Left ventricle myocardium superior (tissue), 1 donor: ENCODE results near the gene CERS3. TPM values are rescaled to one million over a fixed set of nuclear protein-coding genes. Genes with fewer than 3 reads are reported as not detected.

Experiments used
- ATAC-seq: fragments of 200-7000 bp; cut with Tn5 transposase; one replicate; pipeline ENCODE4 v1.9.1; 2020; ENCODE audit warnings: mild to moderate bottlenecking, moderate library complexity
- DNase-seq: peaks from one replicate; pipeline ENCODE4 v3.0.0-alpha.2; 2020
- intact Hi-C: fragments of 100-400 bp; cut with micrococcal nuclease; formaldehyde crosslinking; loops from one replicate; pipeline ENCODE4 v1.11.0; 2022
- long read RNA-seq: library from polyadenylated mRNA; unstranded; transcript quantifications from one replicate; pipeline ENCODE4 v2.0.0, GENCODE V29; 2021
- total RNA-seq: library from RNA; stranded (reverse); fragmentation: NEBNext Ultra II Directional; extraction: Animal tissue kit (Norgen Biotek cat#: 25700); gene quantifications from one replicate; pipeline ENCODE4 v1.2.1, GENCODE V29; 2021
- donor health status: DM: no; HTN: yes; CAD: no; lungs with severe emphysema.

CERS3 gene
- total RNA-seq: not detected
- long read RNA-seq: 0 reads

DNA sequence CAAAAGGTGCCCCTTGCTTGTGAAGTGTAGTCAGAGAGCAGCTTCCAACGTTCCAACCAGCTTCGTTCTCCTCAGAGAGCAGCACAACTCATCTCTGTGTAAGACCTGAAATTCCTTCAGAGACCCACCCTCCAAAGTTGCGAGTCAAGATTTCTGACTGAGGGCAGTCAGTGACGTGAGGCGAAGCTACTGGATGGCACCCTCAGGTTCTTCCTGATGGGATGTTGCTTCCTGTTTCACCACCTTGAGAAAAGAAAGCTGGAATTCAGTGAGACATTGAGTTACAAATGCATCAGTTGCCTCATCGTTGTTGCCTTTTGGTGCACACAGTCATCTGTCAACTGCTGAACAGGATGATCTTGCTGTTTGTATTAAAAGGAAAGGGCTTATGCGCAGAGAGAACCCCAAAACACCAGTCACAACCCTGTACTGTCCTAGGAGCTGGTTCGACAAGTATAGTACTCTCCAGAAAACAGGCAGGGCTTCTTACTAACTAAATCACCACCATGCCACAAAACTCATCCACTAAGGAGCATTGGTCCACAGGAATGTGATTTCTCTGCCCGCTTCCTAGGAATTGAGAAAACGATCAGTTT, at the start of gene CERS3:
CERS3 (minus strand) TSS at position 118 of the 596 bp plus-strand sequence. CDS start 27,101 bp downstream, outside the sequence.
- intact Hi-C loops: no loop called here
- DNase-seq: no peak
- ATAC-seq: no peak

- intact Hi-C loops: loop anchor here (5.0 kb wide), 1 partner anchor 226 kb away; no protein-coding TSS in a partner anchor
- ATAC-seq (no peak), DNase-seq (no peak)
Observed at GRCh38 chr15:100573526-100573925, 44.8 kb upstream of the CERS3 start.

DNA sequence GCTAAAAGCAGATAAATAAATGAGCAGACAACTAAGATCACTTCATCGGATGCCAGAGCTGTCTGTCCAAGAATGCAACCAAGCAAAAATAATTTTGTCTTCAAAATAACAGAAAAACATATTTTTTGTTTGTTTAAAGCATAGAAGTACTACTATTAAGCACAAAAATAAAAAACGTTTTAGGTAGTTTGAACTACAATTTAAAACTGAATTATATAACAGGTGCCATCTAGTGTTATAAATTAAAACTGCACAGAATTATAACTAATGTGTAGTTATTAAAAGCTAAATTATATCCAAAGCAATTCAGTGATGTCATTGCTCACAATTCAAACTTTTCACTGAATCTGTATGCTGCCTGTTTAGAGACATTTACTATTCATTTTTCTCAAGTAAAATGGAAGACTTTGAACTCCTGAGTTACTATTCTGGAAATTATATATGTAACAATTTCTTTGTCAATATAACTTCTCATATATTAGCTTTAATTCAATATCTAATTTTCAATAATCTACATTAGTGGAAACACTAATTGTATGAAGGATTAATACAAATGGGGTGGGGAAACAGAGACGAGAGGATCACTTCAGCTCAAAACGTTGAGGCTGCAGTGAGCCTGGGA, 43.7 kb upstream of the CERS3 start:
- no peak for ATAC-seq
- intact Hi-C loops: loop anchor here (5.0 kb wide), 1 partner anchor 225 kb away; no protein-coding TSS in a partner anchor
- DNase-seq: no peak

DNA sequence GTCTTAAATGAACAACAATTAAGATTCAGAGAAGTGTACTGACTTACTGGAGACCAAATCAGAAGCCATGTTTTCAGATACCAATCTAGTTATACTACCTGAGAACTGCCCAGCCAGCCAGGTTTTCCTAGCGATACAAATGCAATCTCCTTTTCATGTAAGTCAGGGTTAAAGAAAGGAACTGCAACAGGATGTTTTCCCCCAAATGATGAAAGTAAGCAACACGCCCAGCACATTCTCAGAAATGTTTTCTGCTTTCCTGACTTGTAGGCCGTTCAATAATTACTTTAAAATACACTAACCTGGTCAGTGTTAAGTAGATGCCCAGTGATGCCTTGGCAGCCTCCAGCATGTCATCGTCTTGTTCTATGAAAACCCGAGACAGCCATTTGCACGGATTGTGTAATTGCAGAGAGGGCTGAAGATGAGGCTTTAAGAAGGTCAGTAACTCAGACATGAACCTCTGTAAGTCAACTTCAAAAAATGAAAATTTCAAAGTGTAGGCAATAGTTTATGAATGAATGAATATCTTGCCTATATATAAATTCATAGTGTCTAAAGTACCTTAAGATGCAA, 42.9 kb upstream of the CERS3 start:
- no peak for DNase-seq
- no peak for ATAC-seq
- intact Hi-C loops: loop anchor here (5.0 kb wide), 1 partner anchor 224 kb away; no protein-coding TSS in a partner anchor

DNA sequence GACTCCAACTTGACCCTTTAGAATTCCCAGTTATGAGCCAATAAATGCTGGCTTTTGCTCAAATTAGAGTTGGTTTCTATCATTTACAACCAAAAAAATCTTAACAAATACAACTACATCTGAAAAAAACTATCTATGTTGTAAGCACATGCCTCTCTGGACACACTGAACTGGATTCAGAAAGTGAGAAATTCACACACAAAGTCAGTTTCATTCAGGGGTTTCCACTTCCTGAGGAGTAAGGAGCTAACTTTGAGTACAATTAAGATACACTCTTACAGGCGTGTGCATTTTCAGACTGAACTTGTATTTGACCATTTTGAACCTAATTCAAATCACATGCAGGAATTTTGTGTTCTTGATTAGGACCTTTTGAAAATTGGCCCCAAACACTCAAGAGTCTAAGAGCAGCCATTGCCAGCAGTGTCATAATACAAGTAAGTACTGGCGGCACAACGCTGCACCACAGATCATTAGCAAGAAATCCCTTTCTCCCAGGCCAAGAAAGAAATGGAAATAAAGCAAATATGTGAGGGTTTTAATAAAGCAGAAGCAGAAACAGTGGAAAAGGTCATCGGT, 42.1 kb upstream of the CERS3 start:
- no peak for DNase-seq
- no peak for ATAC-seq
- intact Hi-C loops: loop anchor here (5.0 kb wide), 1 partner anchor 224 kb away; no protein-coding TSS in a partner anchor

DNA sequence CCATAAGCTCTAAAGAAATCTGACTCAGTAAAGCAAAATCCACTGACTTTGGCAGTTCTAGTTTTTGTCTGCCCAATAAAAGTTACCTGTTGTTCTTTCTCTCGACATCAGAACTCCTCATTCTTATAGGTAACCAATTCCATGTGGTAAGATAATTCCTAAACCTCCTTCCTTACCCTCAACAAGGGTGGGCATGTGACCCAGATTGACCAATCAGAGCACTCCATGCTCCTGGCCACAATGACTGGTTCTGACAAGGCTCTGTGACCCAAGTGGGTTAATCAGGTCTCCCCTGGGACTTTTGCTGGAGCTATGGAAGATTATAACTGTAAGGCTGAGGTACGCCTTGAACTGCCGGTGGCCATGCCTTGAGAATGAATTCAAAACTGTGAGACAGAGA, 41.5 kb upstream of the CERS3 start:
- intact Hi-C loops: loop anchor here (5.0 kb wide), 1 partner anchor 223 kb away; no protein-coding TSS in a partner anchor
- DNase-seq (no peak), ATAC-seq (no peak)

DNA sequence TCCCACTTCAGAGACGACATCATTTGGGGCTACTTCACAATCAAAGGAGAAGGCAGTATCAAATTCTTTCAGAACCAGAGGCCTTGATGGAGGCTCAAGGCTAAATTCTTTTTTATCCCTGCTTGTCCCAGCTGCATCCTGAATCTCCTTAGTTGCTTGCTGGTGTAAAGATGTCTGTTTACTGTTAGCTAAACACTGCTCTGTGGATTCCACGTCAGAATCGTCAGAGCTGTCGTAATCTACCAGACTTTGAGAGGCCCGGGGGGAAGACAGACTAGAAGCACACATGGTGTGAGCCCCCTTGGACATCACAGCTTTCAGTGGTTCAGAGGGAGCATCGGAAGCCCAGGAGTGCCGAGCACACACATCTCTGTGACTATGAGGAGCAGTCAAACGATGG, 40.6 kb upstream of the CERS3 start:
- ATAC-seq: no peak
- no peak for DNase-seq
- intact Hi-C loops: loop anchor here (10.0 kb wide), 1 partner anchor 635 kb away; no protein-coding TSS in a partner anchor

- intact Hi-C loops: loop anchor here (10.0 kb wide), 1 partner anchor 632 kb away; no protein-coding TSS in a partner anchor
- ATAC-seq: no peak
Observed at GRCh38 chr15:100566850-100567628, 38.3 kb upstream of the CERS3 start.

GRCh38 chr15:100565591-100565990, 36.8 kb upstream of the CERS3 start:
- ATAC-seq (no peak), DNase-seq (no peak)
- intact Hi-C loops: loop anchor here (10.0 kb wide), 1 partner anchor 631 kb away; no protein-coding TSS in a partner anchor

More at GRCh38 chr15:100566850-100567628, 38.3 kb upstream of the CERS3 start:
- DNase-seq: no peak

DNA sequence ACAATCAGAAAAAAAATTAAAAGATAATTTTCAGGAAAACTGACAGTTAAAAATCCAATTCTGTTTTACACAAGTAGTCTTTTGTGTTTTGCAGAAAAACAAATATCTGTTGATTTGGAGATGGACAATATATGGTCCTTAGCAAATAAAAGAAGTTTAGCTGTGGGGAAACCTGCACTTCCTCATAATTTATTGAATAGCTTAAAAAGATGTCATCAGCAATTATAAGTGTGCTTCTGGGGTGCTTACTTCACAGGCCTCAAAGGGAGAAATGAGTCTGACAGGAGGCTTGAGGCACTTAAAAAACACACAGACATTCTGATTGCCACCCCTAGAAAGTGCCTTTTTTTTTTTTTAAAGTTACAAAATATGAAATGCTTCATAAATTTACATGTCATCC, 31.6 kb upstream of the CERS3 start:
- intact Hi-C loops: loop anchor here (10.0 kb wide), 1 partner anchor 626 kb away; no protein-coding TSS in a partner anchor
- DNase-seq (no peak), ATAC-seq (no peak)

DNA sequence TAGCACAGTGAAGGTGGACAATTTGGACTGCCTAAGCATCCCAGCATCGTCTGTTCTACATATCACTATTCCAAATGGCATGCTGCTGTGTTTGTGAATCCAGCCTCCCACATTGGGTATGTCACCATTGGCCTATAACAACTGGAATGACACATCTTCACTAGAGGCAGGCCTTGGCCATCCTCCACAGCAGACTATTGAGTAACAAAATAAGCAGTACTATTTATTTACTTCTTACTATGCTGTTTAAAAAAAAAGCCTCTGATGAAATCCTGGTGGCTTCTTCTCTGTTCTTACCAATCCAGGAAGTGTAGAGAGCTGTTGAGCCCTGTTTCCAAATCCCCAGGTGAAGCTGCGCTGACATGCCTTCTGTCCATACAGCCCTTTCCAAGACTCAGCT, 30.6 kb upstream of the CERS3 start:
- intact Hi-C loops: no loop called here
- ATAC-seq (peak; percentile 43), DNase-seq (no peak)

DNA sequence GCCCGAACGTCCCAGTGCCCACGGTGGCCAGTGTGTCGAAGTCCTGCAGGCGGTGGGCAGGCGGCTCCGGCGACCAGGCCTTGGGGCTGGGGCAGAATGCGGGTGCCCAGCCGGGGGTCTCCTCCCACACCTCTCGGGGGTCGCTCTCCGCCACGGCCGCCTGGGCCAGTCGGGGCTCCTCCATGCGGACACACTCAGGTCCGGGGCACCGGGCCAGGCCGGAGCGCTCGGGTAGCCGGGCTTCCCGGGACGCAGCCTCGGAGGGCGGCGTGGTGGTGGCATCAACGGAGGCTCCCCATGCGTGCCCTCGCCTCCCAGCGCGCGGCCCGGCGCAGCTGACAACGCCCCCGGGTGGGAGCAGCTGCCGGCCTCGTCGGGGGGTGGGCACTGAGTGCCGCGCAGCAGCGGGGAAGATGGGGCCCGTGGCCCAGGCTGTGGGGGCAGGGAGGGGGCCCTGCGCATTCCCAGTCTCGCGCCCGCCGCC, 30.1 kb upstream of the CERS3 start:
- no peak for DNase-seq
- no peak for ATAC-seq
- intact Hi-C loops: no loop called here

- ATAC-seq (no peak), DNase-seq (no peak)
- intact Hi-C loops: no loop called here
Observed at GRCh38 chr15:100553468-100553867, 24.7 kb upstream of the CERS3 start.

DNA sequence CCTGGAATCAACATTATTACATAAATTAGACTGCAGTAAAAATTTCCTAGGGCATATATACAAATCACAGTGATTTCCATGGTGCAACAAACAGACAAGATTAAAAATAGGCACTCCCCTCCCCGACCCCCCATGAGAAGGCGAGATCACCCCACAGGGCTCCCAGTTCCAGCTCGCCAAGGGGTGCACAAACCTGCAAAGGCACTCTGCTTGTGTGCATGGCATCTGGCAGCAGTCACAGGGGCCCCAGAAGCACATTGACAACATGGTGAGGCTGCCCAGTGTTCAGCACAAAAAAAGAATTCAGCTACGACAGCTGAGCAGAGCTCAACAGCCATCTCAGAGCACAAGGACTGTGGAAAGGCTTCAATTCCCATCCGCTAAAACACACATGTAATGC, 19.2 kb upstream of the CERS3 start:
- ATAC-seq (no peak), DNase-seq (no peak)
- intact Hi-C loops: no loop called here

- ATAC-seq (no peak), DNase-seq (no peak)
- intact Hi-C loops: no loop called here
Observed at GRCh38 chr15:100544946-100545345, 16.2 kb upstream of the CERS3 start.

GRCh38 chr15:100544338-100544841, 15.6 kb upstream of the CERS3 start:
- no peak for DNase-seq
- intact Hi-C loops: no loop called here
- no peak for ATAC-seq

GRCh38 chr15:100542290-100542689, 13.5 kb upstream of the CERS3 start:
- intact Hi-C loops: no loop called here
- ATAC-seq (no peak), DNase-seq (no peak)

- DNase-seq (no peak), ATAC-seq (peak; percentile 14)
- intact Hi-C loops: no loop called here
Observed at GRCh38 chr15:100537331-100537730, 8.6 kb upstream of the CERS3 start.

DNA sequence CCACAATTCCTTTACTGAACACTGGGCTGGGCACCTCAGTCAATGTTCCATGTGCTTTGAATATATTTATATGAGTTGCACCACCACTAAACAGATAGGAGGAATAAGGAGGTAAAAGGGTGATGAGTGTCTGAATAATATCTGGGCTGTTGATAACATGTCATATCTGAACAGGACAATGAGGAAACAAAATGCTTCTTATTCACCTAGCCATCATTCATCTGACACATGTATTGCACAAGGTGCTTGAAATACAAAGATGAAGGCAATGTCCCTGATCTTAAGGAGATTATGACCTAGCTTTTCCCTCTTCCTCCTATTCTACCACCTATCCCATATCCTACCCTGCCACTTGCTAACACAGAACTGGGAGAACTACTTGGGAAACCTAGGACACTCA, 8.0 kb upstream of the CERS3 start:
- DNase-seq (no peak), ATAC-seq (no peak)
- intact Hi-C loops: no loop called here
